ENCODE measurements around the gene NBPF6.
"Not testable (repeated sequence)": the region's sequence is repeated elsewhere in the genome, so short reads cannot be mapped to it uniquely, and the experiment has no call there.

NBPF6 gene

DNA sequence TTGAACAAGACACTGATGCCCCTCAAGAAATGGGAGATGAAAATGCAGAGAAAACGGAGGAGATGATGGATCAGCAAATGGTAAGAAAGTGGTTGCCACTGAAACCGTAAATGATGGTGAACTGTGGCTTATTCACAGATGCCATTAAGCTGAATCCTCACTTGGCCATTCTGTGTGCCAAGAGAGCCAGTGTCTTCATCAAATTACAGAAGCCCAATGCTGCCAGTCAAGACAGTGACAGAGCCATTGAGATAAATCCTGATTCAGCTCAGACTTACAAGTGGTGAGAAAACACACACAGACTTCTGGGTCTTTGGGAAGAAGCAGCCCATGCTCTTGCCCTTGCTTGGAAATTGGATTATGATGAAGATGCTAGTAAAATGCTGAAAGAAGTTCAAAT is 52.5 kb downstream of the NBPF6 start:
- DNase-seq: no peak

DNA sequence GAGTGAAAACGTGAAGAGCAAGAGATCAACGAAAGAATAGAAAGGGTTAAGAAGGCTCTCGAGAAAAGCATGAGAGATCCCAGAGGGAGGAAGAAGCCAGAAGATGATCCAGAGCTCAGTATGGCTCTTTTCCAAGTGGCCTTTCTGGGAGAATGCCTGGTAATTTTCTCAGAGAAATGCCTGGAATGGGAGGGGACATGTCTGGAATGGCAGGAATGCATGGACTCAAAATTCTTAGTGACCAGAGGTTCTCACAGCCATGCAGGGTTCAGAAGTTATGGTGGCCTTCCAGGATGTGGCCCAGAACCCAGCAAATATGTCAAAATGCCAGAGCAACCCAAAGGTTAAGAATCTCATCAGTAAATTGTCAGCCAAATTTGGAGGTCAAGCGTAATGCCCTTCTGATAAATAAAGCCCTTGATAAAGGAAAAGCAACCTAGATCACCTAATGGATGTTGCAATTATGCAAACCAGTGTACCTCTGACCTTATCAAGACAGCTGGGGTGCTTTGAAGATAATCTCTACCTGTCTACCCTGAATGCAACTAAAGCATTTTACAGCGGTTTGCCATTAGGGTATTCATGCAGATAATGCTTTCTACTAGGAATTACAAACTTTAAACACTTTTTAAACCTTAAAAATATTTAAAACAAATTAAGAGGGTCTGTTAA is 53.1 kb downstream of the NBPF6 start:
- DNase-seq: no peak

DNA sequence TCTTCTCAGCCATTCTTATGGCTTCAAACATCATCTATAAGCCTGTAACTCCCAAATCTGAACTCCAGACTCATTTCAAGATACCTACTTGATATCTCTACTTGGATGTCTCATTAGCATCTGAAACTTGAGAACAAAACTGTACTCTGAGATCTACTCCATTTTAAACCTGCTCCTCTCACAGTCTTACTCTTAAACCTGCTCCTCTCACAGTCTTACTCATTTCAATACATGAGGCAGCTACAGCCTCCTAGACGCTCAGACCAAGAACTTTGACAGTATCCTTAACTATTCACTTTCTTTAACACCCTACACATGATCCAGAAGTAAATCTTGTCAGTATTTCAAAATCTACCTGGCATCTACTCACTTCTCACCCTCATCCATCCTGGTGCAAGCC is 54.3 kb downstream of the NBPF6 start:
- DNase-seq: no peak

DNA sequence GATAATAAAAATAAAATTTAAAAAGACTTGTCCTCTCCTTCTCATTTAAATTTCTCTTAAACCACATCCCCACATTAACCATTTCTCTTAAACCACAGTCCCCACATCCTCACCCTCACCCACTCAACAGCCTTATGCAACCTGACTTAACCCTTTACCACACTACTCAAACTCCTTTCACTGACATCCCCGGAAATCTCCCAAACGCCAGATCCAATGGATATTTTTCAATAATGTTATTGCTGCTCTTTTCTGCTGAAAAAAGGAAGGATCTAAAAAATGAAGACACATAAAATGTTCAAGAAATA is 55.6 kb downstream of the NBPF6 start:
- no peak for DNase-seq

DNA sequence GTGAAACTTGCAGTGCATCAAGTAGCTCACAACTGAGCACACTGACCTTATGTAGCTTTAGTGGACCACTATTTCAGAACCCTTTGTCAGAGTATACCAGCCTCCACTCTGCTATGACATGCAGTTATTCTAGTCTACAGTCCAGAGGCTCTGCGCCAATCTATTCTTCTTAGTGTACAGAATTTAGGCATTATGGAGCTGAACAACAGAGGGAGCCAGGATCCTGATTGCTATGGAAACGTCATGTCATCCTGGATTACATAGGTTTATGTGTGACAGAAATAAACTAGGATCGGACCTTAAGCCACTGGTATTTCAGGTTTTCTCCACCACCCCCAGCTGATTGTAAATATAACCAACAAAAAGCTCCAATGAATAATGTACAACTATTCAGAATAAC is 61.6 kb downstream of the NBPF6 start:
- no peak for DNase-seq

DNA sequence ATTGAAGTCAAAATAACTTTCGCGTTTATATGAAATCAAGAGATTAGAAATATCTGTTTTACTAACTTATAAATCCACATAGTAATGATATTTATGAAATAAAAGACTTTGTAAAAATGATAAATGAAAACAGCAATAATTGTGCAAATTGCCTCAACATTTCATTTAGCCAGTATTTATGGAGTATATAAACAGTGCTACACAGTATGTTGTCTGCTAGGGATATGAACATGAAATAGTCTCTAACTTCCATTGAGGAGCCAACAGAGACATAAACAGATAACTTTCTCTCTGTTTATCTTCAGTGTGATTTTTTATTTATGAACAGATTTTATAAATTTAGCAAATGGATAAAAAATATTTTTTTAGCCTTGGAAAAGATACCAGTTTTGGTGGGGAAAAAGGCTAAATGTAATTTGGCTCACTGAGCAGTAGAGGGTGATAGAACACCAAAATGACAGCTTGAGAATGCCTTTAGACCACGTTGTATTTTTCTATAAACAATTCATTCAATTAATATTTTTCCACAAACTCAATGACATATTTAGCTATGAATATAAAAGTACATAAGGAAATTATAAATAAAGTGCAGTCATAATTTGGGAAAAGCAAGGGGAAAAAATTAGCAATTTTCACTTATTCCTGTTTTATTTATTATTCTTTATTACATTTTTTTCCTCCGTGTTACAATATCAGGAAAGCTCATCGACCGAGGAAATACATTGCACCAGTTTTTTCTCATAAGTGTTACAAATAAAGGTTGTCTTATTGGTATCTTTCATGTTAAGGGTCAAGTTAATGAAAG is 62.3 kb downstream of the NBPF6 start:
- no peak for DNase-seq

DNA sequence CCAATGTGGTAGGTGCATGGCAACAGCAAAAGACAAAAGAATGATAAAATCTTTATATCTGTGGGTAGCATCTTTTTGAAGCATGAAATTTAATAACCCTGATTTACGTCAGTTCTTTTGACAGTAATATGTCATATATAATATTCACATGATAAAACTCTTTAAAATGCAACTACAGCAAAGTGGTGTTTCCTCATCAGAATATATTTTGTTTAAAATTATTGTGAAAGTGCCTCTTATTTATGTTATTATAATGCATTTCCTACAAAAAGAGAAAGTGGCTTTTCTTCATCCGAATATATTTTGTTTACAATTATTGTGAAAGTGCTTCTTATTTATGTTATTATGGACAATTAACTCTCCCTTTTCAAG is 62.9 kb downstream of the NBPF6 start:
- no peak for DNase-seq

DNA sequence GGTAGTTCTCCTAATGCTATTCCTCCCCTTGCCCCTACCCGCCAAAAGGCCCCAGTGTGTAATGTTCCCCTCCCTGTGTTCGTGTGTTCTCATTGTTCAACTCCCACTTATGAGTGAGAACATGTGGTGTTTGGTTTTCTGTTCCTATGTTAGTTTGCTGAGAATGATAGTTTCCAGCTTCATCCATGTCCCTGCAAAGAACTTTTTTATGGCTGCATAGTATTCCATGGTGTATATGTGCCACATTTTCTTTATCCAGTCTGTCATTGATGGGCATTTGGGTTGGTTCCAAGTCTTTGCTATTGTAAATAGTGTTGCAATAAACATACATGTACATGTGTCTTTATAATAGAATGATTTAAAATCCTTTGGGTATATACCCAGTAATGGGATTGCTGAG is 63.8 kb downstream of the NBPF6 start:
- not testable (repeated sequence) for DNase-seq

DNA sequence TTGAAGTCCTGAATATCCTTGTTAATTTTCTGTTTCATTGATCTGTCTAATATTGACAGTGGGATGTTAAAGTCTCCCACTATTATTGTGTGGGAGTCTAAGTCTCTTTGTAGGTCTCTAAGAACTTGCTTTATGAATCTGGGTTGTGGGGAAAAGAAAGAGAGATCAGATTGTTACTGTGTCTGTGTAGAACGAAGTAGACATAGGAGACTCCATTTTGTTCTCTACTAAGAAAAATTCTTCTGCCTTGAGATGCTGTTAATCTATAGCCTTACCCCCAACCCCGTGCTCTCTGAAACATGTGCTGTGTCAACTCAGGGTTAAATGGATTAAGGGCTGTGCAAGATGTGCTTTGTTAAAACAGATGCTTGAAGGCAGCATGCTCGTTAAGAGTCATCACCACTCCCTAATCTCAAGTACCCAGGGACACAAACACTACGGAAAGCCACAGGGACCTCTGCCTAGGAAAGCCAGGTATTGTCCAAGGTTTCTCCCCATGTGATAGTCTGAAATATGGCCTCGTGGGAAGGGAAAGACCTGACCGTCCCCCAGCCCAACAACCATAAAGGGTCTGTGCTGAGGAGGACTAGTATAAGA is 67.3 kb downstream of the NBPF6 start:
- DNase-seq: not testable (repeated sequence)

All from GF-D8 (cell line).